NCI-H2196 treated with DMSO at 0.1 percent for 48 hours (cell line): Measurements from ENCODE around the gene AAK1.
A peak's percentile ranks its signal among the peaks of the same experiment; 100 is the strongest.
"Not testable (repeated sequence)": the region's sequence is repeated elsewhere in the genome, so short reads cannot be mapped to it uniquely, and the experiment has no call there.

Experiments used
- DNase-seq: peaks from one replicate; lab custom pipeline; 2025; ENCODE audit not compliant: unreplicated experiment; lab: John Stamatoyannopoulos, UW

Gene AAK1

GRCh38 chr2:69459936-69460335 lies 183.6 kb downstream of the AAK1 start:
- no peak for DNase-seq

GRCh38 chr2:69456950-69457445 lies 186.5 kb downstream of the AAK1 start:
- DNase-seq, result no peak

DNA sequence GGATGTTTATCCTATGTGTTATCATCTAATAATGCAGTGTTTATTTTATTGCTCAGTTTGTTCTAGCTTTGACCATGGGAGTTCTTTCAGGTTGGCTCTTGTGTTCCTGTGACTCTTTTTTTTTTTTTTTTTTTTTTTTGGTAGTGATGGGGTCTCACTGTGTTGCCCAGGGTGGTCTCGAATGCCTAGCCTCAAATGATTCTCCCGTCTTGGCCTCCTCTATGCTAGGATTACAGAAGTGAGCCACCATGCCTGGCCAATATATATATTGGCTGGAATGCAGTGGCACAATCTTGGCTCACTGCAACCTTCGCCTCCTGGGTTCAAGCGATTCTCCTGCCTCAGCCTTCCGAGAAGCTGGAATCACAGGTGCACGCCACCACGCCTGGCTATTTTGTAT lies 187.4 kb downstream of the AAK1 start:
- no peak for DNase-seq

GRCh38 chr2:69454976-69455375 lies 188.6 kb downstream of the AAK1 start:
- DNase-seq, result no peak

- no peak for DNase-seq
Measured at GRCh38 chr2:69453475-69454129, 189.9 kb downstream of the AAK1 start.

GRCh38 chr2:69452687-69453086 lies 190.9 kb downstream of the AAK1 start:
- DNase-seq, result no peak

GRCh38 chr2:69450735-69451416 lies 192.7 kb downstream of the AAK1 start:
- DNase-seq, result no peak

DNA sequence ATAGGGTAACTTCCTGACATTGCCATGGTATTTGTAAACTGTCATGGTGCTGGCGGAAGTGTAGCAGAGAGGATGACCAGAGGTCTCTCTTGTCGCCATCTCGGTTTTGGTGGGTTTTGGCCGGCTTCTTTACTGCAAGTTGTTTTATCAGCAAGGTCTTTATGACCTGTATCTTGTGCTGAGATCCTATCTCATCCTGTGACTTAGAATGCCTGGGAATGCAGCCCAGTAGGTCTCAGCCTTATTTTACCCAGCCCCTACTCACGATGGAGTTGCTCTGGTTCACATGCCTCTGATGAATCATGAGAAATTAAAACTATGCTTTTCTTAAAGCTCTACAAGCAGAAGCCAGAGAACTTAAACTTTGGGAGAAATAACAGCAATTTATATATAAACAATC lies 193.6 kb downstream of the AAK1 start:
- no peak for DNase-seq

DNA sequence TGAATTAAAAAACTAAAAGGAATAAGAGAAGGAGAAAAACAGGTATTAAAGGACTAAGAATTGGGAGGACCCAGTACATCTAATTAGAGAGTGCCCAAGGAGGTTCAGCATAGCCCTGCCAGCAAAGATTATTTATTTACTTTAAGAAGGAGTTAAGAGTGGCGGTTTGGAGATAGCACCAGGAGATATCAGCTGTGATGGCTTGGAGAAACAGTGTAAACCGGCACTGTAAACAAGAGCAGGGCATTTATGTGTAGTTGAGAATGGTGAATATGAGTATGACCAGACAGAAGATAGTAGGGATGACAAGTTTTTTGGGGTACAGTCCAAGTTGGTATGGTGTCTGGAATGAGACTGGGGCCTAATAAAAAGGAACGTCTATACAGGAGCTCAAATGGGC lies 199.9 kb downstream of the AAK1 start:
- DNase-seq, result not testable (repeated sequence)

GRCh38 chr2:69439499-69439898 lies 204.0 kb downstream of the AAK1 start:
- not testable (repeated sequence) for DNase-seq

DNA sequence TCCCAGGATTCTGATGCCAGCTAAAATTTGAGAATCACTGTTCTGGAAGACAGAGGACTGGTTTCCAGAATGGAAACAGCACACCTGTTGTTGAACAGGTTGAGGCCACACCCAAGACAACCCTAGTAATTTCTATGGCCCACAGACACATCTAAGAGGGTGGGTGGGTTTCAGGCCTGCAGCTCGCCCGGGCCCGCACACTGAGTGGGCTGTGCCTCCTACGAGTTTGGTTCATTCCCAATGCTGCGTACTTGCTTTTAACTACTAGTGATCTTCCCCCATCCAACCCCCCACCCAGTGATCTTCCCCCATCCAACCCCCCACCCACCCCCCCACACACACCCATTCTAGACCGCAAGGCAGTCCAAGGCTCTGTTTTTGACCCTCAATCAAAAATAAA lies 205.0 kb downstream of the AAK1 start:
- DNase-seq, result no peak

DNA sequence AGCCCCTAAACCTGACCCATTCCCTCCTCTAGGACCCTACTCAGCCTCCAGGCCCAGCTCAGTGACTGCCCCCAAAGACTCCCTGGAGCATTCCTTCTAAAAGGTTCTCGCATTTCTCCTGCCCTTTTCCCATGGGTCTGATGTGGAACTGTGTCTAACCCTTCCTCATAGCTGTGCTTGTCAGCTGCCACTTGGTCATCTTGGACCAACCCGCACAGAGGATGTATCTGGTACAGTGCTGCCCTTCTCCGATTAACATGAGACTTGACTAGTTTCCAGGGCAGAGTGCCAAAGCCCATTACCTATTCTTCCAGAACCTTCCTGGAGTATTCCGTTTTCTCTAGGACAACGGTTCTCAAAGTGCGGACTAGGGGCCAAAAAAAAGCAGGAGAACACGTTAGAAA lies 205.8 kb downstream of the AAK1 start:
- DNase-seq, result no peak

DNA sequence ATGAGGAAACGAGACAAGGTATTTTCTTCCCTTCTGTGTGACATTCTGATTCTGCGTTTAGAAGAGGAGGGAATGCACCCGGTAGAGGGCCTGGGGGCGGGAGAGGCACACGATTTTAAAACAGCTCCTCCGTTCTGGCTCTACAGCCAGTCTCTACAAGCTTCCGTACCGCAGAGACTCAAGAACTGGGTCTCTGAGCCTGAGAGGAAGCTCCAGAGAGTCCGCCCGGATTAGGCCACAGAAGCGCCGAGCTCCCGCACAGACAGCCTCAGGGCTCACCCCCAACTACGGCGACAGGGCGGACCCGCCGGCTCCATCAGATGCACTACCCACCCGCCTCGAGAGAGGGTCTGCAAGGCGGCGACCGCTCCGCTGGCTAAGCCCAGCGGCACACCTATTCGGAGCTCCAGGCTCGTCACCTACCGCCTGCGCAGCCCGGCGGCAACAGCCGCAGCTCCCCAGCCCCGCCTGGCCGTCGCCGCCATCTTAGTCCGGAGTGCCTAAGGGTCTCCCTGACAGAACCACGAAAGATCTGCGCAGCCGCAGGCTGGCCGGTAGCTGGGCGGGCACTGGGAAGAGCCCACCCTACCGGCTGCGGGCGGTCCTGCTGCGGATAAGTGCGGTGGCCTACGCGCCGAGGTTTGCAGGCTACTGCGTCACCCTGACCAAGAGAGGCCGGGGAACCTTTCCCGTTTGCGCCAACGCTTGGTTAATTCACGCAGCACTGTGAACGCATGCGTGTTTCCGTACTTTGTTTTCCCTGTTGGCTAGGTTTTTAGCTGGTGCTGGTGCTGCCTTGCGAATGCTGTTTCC lies 206.4 kb downstream of the AAK1 start, which contains the start of gene NFU1:
Gene NFU1, minus strand, starts transcription at position 498 of the 813 bp plus-strand sequence. Its CDS starts 13 bp downstream, at position 485.
- DNase-seq, result peak; percentile 53

DNA sequence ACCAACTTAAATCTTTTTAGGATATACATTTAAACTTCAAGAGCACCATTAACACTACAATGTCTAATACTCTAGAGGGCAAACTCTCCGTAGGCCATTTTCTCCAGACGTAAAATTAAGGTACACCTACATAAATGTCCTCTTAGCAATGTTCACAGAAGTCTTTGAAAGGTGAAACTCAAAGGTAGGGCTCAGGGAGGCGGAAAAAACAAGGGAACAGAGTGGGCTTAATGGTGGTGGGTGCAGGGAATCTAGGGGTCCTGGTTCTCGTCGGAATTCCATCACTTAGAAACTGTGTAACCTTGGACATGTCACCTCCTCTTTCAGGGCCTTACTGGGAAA lies 207.0 kb downstream of the AAK1 start:
- DNase-seq, result no peak

DNA sequence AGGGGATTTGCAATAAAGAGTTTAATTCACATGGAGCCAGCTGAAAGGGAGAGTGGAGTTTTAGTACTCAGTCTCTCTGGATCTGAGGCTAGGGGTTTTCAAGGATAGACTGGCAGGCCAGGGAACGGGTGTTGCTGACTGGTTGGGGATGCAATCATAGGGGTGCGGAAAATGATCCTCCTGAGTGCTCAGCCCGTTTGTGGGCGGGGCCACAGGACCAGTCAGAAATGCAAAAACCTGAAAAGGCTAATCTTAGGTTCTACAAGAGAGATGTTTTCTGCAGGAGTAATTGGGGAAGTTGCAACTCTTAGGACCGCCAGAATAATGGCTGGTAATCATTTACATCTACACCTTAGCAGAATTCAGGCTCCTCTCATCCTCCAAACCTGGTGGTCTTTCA lies 208.8 kb downstream of the AAK1 start:
- DNase-seq, result no peak

GRCh38 chr2:69429491-69430183 lies 213.9 kb downstream of the AAK1 start:
- DNase-seq, result no peak

- no peak for DNase-seq
Measured at GRCh38 chr2:69428981-69429380, 214.6 kb downstream of the AAK1 start.

GRCh38 chr2:69424419-69424818 lies 219.1 kb downstream of the AAK1 start:
- no peak for DNase-seq

- no peak for DNase-seq
Measured at GRCh38 chr2:69422198-69422597, 221.3 kb downstream of the AAK1 start.

DNA sequence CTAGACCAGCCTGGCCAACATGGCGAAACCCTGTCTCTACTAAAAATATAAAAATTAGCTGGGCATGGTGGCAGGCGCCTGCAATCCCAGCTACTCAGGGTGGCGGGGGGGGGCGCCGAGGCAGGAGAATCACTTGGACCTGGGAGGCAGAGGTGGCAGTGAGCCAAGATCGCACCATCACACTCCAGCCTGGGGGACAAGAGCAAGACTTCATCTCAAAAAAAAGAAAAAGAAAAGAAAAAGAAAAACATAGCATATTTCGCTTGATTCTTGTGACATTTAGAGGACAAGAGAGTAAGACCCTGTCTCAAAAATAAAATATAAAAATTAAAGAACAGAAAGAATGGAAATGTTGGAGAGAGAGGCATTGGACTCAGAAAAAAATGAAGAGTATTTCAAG lies 224.4 kb downstream of the AAK1 start:
- not testable (repeated sequence) for DNase-seq

- DNase-seq, result no peak
Measured at GRCh38 chr2:69416147-69416546, 227.4 kb downstream of the AAK1 start.
